Stimulated activated CD4-positive, alpha-beta T cell treated with anti-CD3 and anti-CD28 coated beads, Interleukin-12 subunit alpha, Interleukin-12 subunit beta, amount 100 ng/mL, for 48 hours (primary cell): ENCODE measurements around the gene PNMA8B.

Experiments
- DNase-seq, 3 donors: peaks; one replicate each; pipeline ENCODE4 v3.0.0-alpha.2; 2020; ENCODE audit warnings: low read depth in 2 of 3, low spot score in 1 of 3

Gene PNMA8B

DNA sequence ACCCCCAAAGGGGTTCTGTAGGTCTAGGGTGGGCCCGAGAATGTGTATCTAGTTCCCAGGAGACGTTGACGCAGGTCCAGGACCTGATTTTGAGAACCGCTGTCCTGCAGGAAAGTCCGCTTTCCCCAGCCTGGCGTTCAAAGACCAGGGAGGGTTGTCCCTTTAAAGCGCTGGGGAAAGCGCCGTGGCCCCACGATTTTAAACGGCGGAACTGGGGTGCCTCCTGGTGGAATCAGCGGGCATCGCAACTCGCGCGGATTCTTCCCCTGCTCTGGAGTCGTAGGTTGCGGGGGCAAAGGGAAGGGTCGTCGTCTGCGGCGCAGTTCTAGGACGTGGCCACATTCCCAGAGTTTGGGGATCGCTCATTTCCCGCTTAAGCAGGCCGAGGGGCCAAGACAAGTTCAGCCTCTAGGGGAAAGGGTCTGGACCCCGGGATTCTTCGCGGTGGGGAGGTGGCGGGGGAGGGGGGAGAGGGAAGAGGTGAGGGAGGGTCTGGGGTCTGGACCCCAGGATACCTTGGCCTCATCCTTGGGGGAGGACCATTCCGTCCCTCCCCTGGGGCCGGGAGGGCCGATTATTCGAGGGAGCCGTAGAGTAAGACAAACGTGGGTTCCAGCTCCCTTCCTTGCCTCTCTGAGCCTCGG, 7.7 kb downstream of the PNMA8B start:
- peak; percentile 57 to 85 (median 58) for DNase-seq

DNA sequence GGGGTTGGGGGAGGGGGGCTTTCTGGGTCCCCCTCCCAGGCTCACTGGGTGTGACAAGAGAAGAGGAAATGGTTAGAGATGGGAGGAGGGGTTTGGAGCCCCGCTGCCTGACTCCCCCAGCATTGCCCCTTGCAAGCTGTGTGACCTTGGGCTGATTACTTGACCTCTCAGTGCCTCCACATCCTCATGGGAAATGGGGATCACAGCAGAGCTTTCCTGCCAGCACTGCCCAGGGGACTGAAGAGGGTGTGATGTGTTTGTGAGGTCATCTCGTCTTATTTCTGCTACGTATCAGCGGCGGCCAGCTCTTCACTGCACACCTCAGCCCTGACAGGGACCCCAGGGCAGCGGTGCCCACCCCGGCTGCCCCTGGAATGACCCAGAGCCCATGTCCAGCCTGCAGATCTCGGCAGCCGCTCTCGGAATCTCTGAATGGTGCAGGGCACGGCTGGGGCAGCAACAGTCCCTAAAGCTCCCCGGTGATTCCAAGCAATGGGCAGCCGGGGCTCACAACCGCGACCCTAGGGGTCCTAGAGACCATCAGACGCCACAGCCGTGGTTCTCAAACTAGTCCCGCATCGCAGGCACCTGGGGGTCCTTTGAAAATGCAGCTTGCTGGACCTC, 8.4 kb downstream of the PNMA8B start:
- no peak for DNase-seq

DNA sequence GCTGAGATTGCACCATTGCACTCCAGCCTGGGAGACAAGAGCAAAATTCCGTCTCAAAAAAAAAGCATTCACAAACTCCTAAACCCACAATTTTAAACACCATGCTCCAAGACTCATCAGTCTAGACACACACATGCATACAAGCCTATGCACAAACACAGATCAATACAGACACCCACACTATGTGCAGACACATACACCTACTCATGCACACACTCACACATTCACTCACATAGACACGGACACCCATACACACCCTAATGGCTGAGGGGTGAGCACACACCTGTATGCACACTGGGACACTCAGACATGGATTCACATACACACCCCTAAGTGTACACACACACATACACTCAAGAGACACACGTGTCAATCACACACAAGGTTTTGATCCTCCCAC, 9.3 kb downstream of the PNMA8B start:
- no peak for DNase-seq

DNA sequence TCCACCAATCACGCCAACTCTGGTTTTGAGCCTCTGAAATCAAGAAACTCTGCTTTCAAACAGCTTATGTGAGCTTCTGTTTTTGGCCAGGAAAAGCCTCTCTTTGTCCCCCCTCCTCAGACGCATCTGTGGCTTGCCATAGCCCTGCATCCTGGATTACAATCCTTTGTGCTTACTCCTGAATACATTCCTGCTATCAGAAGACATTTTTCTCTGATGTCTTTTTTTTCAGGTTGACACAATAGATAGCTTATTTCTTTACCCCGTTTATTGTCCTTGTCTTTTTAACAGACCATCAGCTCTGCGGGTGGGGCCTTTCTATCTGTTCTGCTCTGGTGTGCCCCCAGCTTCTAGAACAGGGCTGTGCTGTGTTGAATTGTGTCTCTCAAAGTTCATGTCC, 11.0 kb downstream of the PNMA8B start:
- no peak for DNase-seq

DNA sequence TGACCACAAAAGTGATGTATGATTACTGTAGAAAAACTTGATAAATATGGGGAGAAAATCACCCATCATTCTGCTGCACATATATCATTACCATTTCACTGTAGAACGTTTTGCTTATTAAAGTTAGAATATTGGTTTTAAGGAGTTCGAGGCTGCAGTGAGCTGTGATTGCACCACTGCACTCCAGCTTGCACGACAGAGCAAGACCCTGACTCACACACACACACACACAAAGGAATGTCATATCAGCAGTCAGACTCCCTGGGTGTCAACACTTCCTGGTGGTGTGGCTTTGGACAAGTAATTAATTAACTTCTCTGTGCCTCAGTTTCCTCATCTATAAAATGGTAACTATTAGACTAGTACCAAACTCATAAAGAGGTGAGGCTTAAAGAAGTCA, 13.0 kb downstream of the PNMA8B start:
- no peak for DNase-seq

DNA sequence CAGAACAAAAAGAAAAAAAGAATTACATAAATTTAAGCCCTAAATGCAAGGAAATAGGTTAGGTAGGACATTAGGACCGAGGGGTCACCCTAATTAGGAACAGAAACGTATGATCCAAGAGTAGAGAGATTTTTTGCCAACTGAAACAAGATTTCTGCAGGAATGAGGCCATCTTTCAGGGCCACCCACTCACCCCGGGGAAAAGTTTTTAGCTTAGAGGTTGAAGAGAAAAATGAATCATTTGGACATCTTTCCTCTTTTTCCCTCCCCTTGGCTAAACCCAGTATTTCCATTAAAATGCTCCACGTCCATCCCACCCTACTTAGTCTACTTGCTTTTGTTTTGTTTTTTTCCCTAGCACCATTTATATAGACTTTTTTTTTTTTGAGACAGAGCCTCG, 13.7 kb downstream of the PNMA8B start:
- no peak for DNase-seq

DNA sequence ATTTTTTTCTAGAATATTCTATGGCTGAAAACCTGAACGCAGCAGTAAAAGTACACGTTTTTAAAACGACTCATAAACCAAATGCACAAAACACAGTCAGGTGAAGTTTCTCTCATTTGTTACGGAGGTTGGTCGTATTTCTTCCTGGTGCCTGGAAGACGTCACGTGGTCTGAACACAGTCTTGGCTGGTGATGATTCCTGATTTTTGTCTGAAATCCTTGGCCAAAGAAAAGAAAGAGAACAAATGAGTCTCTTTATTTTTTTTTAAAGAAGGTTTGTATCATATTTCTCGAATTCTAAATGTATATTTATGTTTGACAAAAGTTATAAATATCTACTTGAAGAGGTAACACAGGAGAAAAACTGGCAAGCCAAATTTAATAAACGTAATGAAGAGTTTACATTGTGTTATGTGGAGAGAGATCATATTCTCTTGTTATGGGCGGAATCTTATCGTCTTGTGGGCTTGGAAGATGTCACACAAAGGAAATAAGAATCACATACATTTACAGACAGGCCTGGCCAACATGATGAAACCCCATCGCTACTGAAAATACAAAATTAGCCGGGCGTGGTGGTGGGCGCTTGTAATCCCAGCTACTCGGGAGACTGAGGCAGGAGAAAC, 14.3 kb downstream of the PNMA8B start:
- no peak for DNase-seq

DNA sequence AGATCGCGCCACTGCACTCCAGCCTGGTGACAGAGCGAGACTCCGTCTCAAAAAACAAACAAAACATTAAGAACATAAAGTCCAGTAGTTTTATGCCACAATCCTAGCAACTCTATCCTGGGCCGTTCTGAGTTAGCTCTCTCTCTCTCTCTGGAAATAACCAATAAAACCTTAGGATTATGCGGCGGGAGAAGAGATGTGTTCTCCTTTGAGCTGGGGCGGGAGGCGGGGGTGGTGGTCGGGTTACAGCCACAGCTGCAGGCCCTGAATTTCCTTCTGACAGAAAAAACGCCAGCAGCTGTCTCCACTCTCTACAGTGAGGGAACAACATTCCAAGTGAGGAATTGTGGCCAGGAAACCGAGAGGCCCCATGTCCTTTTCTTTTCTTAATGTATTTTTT, 15.3 kb downstream of the PNMA8B start:
- no peak for DNase-seq

DNA sequence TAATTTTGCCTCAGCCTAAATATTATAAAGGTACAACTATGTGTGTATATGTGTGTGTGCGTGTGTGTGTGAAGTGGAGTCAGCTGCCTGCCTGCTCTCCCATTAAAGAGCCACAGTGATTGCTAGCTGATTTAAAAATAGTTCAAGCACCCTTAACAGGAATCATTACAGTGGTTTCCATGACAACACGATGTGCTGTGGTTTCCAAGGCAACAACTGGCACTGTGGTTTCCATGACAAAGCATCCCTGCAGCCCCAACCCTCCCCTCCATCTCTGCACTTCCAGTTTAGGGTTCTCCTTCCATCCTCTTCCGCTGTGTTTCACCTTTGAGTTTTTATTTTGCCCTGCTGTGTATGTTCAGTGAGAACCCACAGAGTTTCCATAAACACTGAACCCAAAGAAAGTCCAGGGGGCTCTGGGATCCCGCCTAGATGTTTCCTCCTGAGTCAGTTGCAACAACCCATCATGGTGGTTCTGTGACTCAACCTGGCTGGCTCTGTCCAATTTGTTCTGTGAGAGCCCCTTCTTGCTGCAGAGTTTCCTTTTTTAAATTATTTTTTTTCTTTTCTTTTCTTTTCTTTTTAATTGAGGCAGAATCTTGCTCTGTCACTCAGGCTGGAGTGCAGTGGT, 17.2 kb downstream of the PNMA8B start:
- no peak for DNase-seq

DNA sequence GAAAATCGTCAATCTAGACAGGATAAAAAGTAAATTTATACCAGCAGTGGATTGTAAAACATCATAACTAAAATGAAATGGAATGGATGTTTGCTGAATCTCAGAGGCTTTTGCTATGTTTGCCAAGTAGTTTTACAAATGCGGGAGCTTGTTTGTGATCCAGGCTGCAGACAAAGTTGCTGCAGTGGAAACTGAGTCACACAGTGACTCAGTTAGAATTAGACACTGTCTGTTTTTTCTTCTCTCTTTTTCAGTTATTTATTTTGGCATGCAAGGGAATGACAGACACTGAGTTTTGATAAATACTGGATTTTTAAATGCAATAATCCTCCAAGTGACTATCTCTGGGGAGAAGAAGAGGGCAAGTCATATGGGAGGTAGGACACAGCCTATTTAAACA, 19.7 kb downstream of the PNMA8B start:
- DNase-seq = no peak

DNA sequence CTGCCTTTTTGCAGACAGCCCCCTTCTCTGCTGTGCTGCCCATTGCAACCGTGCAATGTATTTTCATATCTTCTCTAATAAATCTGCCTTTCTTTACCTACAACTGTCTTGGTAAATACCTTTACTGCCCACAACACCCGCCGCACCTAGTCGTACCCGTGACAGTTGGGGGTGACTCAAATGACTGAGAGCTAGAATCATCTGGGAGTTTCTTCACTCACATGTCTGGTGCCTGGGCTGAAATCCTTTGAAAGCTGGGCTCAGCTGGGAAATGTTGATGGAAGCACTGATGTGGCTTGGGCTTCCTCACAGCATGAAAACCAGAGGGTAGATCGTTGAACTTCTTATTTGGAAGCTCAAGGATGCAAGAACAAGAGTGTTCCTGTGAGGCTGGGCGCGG, 21.5 kb downstream of the PNMA8B start:
- DNase-seq = no peak

DNA sequence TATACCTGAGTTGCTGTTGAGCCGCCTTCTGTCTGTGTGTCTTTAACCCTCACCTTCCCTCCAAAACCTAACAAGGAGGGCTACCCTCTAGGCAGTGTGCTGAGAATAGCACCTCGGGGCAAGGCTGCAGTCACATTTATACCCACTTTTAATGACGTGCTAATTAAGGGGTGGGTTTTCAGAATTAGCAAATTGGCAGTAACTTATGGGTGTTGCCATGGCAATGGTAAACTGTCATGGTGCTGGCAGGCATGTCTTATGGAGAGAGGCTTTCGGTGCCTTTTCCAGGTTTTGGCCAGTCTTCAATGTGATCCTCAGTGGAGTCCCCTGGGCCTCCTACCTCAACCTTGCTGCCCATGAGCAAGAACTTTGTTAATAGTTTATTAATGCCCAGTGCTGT, 23.1 kb downstream of the PNMA8B start:
- DNase-seq = no peak

DNA sequence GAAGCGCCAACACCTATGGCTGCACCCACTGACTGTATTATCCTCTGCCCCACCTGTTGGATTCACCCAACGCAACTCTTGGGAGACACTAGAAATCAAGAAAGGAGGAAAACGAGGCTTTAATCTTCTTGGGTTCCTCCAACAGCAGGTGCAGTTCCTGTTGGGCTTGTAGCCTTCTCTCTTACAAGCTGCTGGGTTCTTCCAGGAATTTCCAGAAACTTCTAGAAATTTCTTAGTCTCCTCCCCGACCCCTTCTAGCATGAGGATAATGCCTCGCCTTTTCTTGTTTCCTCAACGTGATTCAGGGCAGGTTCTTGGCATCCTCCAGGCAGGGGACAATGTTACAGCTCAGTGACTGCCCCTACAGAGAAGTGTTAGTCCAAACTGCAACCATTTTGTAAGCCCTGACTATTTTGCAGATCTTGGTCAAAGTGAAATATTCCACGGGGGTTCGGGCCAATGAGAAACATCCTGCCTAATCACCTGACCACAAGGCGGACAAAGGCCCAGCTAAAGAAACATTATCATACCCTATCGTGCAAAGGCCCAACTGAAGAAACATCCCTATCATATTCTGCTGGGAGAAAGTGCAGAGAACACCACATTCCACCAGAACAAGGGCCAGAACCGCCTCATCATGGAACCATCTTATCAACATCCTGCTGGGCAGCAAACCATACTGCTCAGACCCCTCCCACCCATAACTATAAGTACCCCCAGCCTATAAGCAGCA, 23.7 kb downstream of the PNMA8B start:
- DNase-seq = no peak

DNA sequence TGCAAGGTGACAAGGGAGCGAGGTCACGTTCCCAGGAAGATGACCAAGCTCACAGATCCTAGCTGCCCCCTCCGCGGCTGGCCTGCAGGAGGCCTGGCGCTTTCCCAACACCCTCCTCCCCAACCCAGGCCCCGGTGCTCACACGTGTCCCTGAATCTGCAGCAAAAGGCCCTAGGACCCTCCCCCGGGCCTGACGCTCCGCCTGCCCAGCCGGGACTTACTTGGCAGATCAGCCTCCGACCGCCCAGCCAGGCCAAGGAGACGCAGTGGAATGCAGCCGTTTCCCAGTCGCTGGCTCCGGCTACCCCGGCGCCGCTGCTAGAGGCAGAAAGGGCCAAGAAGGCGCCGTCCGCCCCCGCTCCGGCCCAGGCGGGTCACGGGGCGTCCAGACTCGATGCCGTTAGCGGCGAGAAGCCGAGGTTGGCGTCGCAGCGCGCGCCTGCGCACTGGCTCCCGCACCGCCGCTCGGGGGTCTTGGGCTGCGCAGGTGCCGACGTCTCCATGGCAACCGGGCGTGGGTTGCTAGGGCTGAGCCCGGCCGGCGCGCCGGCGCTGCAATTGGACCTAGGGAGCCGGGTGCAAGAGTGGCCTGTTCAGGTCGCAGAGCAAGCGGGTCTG, 24.4 kb downstream of the PNMA8B start, which contains the start of gene PNMA8A:
TSS of gene PNMA8A (minus strand) at position 448 of the 618 bp plus-strand sequence. CDS start 528 bp downstream, outside the sequence.
- DNase-seq = no peak

DNA sequence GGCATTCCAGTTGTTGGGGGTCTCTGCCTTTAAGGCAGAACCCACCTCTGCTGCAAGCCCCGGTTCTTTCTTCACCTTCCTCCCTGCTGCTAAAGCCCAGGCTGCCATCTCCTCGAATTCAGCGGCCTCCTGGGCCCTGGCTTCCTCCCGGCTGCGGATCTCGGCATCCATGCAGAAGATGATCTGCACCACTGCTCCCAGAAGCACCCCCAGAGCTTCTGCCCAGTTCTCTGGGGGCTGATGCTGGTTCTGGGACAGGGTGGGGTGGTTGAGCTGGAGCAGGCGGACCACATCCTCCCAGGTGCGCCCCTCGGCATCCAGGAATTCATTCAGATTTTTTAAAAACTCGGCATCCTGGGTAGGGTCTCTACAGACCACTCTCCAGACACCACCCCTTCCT, 25.3 kb downstream of the PNMA8B start:
- no peak for DNase-seq

DNA sequence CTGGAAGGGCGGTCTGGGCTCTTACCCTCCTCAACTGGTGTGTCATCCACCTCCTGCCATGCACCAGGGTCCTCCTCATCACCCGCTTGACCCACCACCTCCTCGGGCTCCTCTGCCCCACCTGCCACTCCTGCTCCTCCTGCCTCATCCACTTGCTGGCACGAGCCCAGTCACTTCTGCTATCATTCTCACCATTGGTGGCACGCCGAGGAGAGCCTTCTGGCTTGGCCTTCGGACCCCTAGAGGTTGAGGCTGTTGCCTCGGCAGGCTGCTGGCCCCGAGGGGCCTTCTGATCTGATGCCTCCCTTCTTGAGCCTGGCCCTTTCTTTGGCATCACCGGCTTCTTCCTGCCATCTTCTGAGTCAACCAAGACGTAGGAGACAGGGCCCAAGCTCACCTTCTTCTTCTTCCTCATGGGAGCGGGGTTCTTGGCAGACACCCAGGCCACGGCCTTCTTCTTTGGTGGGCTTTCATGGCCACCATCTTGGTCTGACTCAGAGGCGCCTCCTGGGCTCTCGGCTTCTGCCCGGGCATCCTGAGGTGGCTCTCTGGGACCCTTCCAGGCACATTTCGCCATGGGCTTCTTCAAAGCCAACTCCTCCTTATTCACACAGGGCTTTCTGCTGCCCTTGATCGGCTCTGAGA, 26.0 kb downstream of the PNMA8B start:
- DNase-seq = no peak

DNA sequence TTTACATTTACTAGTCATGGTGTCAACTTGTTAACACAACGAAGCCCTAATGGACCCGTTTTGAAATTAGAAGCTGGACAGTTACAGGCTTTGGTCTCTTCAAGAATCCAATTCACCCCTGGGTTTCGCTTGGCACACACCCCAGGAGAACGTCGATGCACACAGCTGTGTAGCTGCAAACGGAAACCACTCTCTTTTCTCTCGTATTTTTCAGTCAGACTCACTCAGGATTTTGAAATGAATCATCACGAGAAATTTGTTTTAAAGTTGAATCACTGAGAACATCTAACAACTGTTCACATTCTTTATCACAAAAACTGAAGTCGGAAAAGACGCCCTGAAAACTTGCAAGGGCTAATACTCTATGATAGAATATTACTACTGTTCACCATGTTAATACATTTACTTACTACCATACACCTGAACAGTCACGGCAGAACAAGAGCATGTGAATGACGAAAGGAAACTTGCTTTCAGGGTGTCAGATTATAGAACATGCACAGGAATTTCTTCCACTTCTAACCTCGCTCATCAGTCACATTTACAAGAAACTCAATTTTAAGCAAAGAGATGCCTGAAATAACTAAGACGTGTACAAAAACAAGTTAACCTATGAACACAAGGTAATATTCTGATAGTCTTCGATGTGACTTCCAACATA, 29.0 kb downstream of the PNMA8B start:
- no peak for DNase-seq

DNA sequence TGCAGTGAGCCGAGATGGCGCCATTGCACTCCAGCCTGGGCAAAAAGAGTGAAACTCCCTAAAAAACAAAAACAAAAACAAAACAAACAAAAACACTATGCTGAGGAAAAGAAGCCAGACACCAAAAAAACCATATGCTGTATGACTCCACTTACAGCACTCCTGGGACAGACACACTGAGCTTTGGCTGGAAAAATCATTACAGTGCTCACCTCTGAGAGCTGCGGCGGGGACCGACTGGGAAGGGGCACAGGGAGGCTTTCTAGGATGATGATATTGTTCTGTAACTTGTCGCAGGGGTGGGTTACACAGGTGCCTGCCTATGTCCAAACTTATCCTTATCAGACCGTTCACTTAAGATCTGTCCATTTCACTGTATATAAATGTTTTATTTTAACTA, 32.2 kb downstream of the PNMA8B start:
- DNase-seq = no peak

DNA sequence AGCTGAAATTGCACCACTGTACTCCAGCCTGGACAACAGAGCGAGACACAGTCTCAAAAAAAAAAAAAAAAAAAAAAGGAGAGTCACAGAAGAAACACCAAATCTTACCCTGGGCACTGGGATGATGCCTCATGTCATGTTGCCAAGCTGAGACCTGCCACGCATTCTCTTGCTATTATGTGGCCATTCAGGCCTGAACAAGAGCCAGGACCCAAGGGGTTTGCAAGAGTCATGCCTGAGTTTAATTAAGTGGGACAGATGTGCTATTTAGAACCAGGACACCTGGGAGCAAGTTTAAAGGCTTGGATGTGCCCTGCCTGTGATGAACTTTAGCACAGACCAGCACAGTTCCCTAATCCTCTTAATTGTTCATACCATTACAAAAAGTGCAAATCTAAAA, 34.1 kb downstream of the PNMA8B start:
- no peak for DNase-seq

DNA sequence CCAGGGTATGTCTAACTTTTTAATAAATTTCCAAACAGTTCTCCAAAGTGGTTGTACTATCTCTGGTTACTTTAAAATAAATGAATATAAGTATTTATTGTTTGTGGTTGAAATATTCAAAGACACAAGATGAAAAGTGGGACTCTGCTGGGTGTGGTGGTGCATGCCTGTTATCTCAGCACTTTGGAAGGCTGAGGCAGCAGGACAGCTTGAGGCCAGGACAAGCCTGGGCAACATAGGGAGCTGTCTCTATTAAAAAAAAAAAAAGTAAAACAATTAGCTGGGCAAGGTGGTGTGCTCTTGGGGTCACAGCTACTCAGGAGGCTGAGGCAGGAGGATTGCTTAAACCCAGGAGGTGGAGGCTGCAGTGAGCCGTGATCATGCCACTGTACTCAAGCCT, 34.7 kb downstream of the PNMA8B start:
- DNase-seq = no peak
